Parathyroid adenoma (tissue), 2 donors: ENCODE measurements around the gene RPS6KA4.

Experiments
- H2AFZ ChIP-seq: fragments of 300-600 bp; sonication (generic); one replicate; pipeline ENCODE4 v1.7.0; 2017; ENCODE audit warnings: antibody characterized with exemption, mild to moderate bottlenecking
- H3K27ac ChIP-seq: fragments of 300-600 bp; sonication (generic); one replicate; pipeline ENCODE4 v1.7.0; 2017
- H3K27me3 ChIP-seq: fragments of 300-600 bp; sonication (generic); one replicate; pipeline ENCODE4 v1.7.0; 2017; ENCODE audit warnings: low read length; ENCODE audit not compliant: control insufficient read depth, insufficient read depth
- H3K36me3 ChIP-seq: fragments of 300-600 bp; sonication (generic); one replicate; pipeline ENCODE4 v1.7.0; 2017; ENCODE audit warnings: low read length; ENCODE audit not compliant: control insufficient read depth, insufficient read depth
- H3K4me1 ChIP-seq: fragments of 300-600 bp; sonication (generic); one replicate; pipeline ENCODE4 v1.7.0; 2017; ENCODE audit warnings: control low read depth
- H3K4me2 ChIP-seq: fragments of 300-600 bp; sonication (generic); one replicate; pipeline ENCODE4 v1.7.0; 2017; ENCODE audit warnings: low read length
- H3K4me3 ChIP-seq: fragments of 300-600 bp; sonication (generic); one replicate; pipeline ENCODE4 v1.7.0; 2017; ENCODE audit warnings: low read depth, low read length
- H3K79me2 ChIP-seq: fragments of 300-600 bp; sonication (generic); one replicate; pipeline ENCODE4 v1.7.0; 2017; ENCODE audit warnings: control low read depth
- H3K9ac ChIP-seq: fragments of 300-600 bp; sonication (generic); one replicate; pipeline ENCODE4 v1.7.0; 2017; ENCODE audit warnings: mild to moderate bottlenecking
- H3K9me3 ChIP-seq: fragments of 300-600 bp; sonication (generic); one replicate; pipeline ENCODE4 v1.7.0; 2017; ENCODE audit warnings: low read length; ENCODE audit not compliant: control insufficient read depth
- CTCF ChIP-seq: fragments of 300-600 bp; sonication (generic); IDR thresholded peaks from one replicate; pipeline ENCODE4 v1.7.0; 2017; ENCODE audit warnings: antibody characterized with exemption, mild to moderate bottlenecking
- donor health status: primary hyperparathyroidism.

Gene RPS6KA4

GRCh38 chr11:64409707-64410403 lies 50.9 kb downstream of the RPS6KA4 start:
- Histone ChIP-seq H3K79me2 (no peaks in the 10 kb centered on the region), H3K9ac (no peak overlapping the region), H3K27me3 (no peaks in the 10 kb centered on the region), H3K4me2 (no peak overlapping the region), H3K4me1 (no peaks in the 10 kb centered on the region), H3K27ac (no peak overlapping the region), H3K36me3 (no peaks in the 10 kb centered on the region), H3K4me3 (no peak overlapping the region), H3K9me3 (no peaks in the 10 kb centered on the region), H2AFZ (no peak overlapping the region)
- TF ChIP-seq CTCF: no peak

GRCh38 chr11:64410404-64410734 lies 51.4 kb downstream of the RPS6KA4 start:
- H3K27ac ChIP-seq: no peak overlapping the region
- no peak overlapping the region for H2AFZ ChIP-seq
- no peak overlapping the region for H3K4me3 ChIP-seq
- no peaks in the 10 kb centered on the region for H3K79me2 ChIP-seq
- no peaks in the 10 kb centered on the region for H3K4me1 ChIP-seq
- no peak for TF ChIP-seq CTCF
- H3K4me2 ChIP-seq: no peak overlapping the region
- H3K9me3 ChIP-seq: no peaks in the 10 kb centered on the region
- no peaks in the 10 kb centered on the region for H3K27me3 ChIP-seq
- no peak overlapping the region for H3K9ac ChIP-seq
- H3K36me3 ChIP-seq: no peaks in the 10 kb centered on the region

GRCh38 chr11:64413417-64413816 lies 54.5 kb downstream of the RPS6KA4 start:
- Histone ChIP-seq H3K4me3 (no peak overlapping the region), H3K9me3 (no peaks in the 10 kb centered on the region)
- no peak for TF ChIP-seq CTCF

GRCh38 chr11:64415286-64415685 lies 56.3 kb downstream of the RPS6KA4 start:
- TF ChIP-seq CTCF: no peak
- Histone ChIP-seq H3K4me3 (no peak overlapping the region), H3K9ac (no peak overlapping the region), H3K27me3 (no peaks in the 10 kb centered on the region), H2AFZ (no peak overlapping the region), H3K4me1 (no peaks in the 10 kb centered on the region), H3K36me3 (no peaks in the 10 kb centered on the region), H3K4me2 (no peak overlapping the region), H3K9me3 (no peaks in the 10 kb centered on the region), H3K27ac (no peak overlapping the region), H3K79me2 (no peaks in the 10 kb centered on the region)

More at GRCh38 chr11:64413417-64413816, 54.5 kb downstream of the RPS6KA4 start:
- no peaks in the 10 kb centered on the region for H3K36me3 ChIP-seq
- H3K79me2 ChIP-seq: no peaks in the 10 kb centered on the region
- no peaks in the 10 kb centered on the region for H3K27me3 ChIP-seq
- no peaks in the 10 kb centered on the region for H3K4me1 ChIP-seq
- H3K9ac ChIP-seq: no peak overlapping the region
- H3K27ac ChIP-seq: no peak overlapping the region
- no peak overlapping the region for H2AFZ ChIP-seq
- H3K4me2 ChIP-seq: no peak overlapping the region
